Liver (tissue), 9 donors: ENCODE results near the gene PRICKLE4. TPM values are rescaled to one million over a fixed set of nuclear protein-coding genes. Genes with fewer than 3 reads are reported as not detected.

Experiments
- DNase-seq: peaks from one replicate; pipeline ENCODE4 v3.0.0-alpha.2; 2017; ENCODE audit warnings: low spot score
- H3K27ac ChIP-seq, 2 donors: one replicate each; pipeline ENCODE4 v1.7.0; 2013; ENCODE audit warnings: inconsistent platforms in 2 of 2, low read length in 2 of 2, control low read depth in 1 of 2, low read depth in 1 of 2, mild to moderate bottlenecking in 1 of 2
- H3K27me3 ChIP-seq, 4 donors: one replicate each; pipeline versions ENCODE4 v1.6.1 to v1.7.0; 2013; ENCODE audit warnings: low read length in 3 of 4, inconsistent platforms in 1 of 4, mild to moderate bottlenecking in 1 of 4, moderate library complexity in 1 of 4; ENCODE audit not compliant: control insufficient read depth in 4 of 4, insufficient read depth in 4 of 4
- H3K36me3 ChIP-seq, 4 donors: one replicate each; pipeline versions ENCODE4 v1.6.1 to v1.7.0; 2013; ENCODE audit warnings: low read length in 3 of 4, mild to moderate bottlenecking in 3 of 4, low read depth in 1 of 4, moderate library complexity in 1 of 4; ENCODE audit not compliant: control insufficient read depth in 4 of 4, insufficient read depth in 3 of 4
- H3K4me1 ChIP-seq, 4 donors: one replicate each; pipeline versions ENCODE4 v1.6.1 to v1.7.0; 2013; ENCODE audit warnings: low read length in 3 of 4, mild to moderate bottlenecking in 3 of 4, moderate library complexity in 1 of 4; ENCODE audit not compliant: control insufficient read depth in 4 of 4, insufficient read depth in 4 of 4
- H3K4me3 ChIP-seq, 3 donors: one replicate each; pipeline versions ENCODE4 v1.6.1 to v1.7.0; 2013; ENCODE audit warnings: low read length in 3 of 3, control low read depth in 1 of 3, low read depth in 1 of 3, mild to moderate bottlenecking in 1 of 3
- H3K9ac ChIP-seq, 2 donors: one replicate each; pipeline ENCODE4 v1.7.0; 2013; ENCODE audit warnings: low read length in 2 of 2, mild to moderate bottlenecking in 2 of 2, moderate library complexity in 2 of 2, control low read depth in 1 of 2, low read depth in 1 of 2
- H3K9me3 ChIP-seq, 4 donors: one replicate each; pipeline versions ENCODE4 v1.6.1 to v1.7.0; 2013; ENCODE audit warnings: low read length in 3 of 4; ENCODE audit not compliant: control insufficient read depth in 4 of 4
- ATF3 ChIP-seq: IDR thresholded peaks from 2 replicates; pipeline ENCODE4 v1.6.1; 2016; ENCODE audit warnings: antibody characterized with exemption
- CTCF ChIP-seq: fragments of 150-350 bp; IDR thresholded peaks from 2 replicates; pipeline ENCODE4 v1.5.1; 2017; ENCODE audit warnings: improper control_type of control experiment, low read depth, low read length; ENCODE audit not compliant: missing input control
- EGR1 ChIP-seq, 2 donors: IDR thresholded peaks; 2 replicates each; pipeline ENCODE4 v1.6.1; 2016 to 2018; ENCODE audit warnings: antibody characterized with exemption in 2 of 2, low read depth in 2 of 2
- FOXA1 ChIP-seq: IDR thresholded peaks from 2 replicates; pipeline ENCODE4 v1.6.1; 2016; ENCODE audit warnings: antibody characterized with exemption
- FOXA2 ChIP-seq: IDR thresholded peaks from 2 replicates; pipeline ENCODE4 v1.6.1; 2016; ENCODE audit warnings: antibody characterized with exemption
- GABPA ChIP-seq, 2 donors: IDR thresholded peaks in 1 of 2; conservative IDR thresholded peaks in 1 of 2; 2 replicates each; pipeline ENCODE4 v1.6.1; 2016; ENCODE audit warnings: antibody characterized with exemption in 2 of 2, mild to moderate bottlenecking in 1 of 2, moderate library complexity in 1 of 2
- HNF4A ChIP-seq, 2 donors: conservative IDR thresholded peaks; 2 replicates each; pipeline ENCODE4 v1.6.1; 2016; ENCODE audit warnings: antibody characterized with exemption in 2 of 2, mild to moderate bottlenecking in 2 of 2
- HNF4G ChIP-seq: IDR thresholded peaks from 2 replicates; pipeline ENCODE4 v1.6.1; 2016; ENCODE audit warnings: antibody characterized with exemption
- JUND ChIP-seq, 2 donors: IDR thresholded peaks; 2 replicates each; pipeline ENCODE4 v1.6.1; 2016; ENCODE audit warnings: antibody characterized with exemption in 2 of 2
- MAX ChIP-seq: IDR thresholded peaks from 2 replicates; pipeline ENCODE4 v1.6.1; 2016; ENCODE audit warnings: antibody characterized with exemption
- NR2F2 ChIP-seq: IDR thresholded peaks from 2 replicates; pipeline ENCODE4 v1.6.1; 2016; ENCODE audit warnings: antibody characterized with exemption
- RAD21 ChIP-seq, 2 donors: IDR thresholded peaks; 2 replicates each; pipeline ENCODE4 v1.6.1; 2016; ENCODE audit warnings: antibody characterized with exemption in 2 of 2, mild to moderate bottlenecking in 2 of 2
- REST ChIP-seq: IDR thresholded peaks from 2 replicates; pipeline ENCODE4 v1.6.1; 2016; ENCODE audit warnings: antibody characterized with exemption, mild to moderate bottlenecking
- RXRA ChIP-seq, 2 donors: IDR thresholded peaks; 2 replicates each; pipeline ENCODE4 v1.6.1; 2017 to 2018; ENCODE audit warnings: antibody characterized with exemption in 2 of 2, mild to moderate bottlenecking in 1 of 2
- SP1 ChIP-seq: IDR thresholded peaks from 2 replicates; pipeline ENCODE4 v1.6.1; 2018; ENCODE audit warnings: antibody characterized with exemption, mild to moderate bottlenecking
- TAF1 ChIP-seq: conservative IDR thresholded peaks from 2 replicates; pipeline ENCODE4 v1.6.1; 2016; ENCODE audit warnings: antibody characterized with exemption, mild to moderate bottlenecking
- YY1 ChIP-seq: IDR thresholded peaks from 2 replicates; pipeline ENCODE4 v1.6.1; 2016; ENCODE audit warnings: antibody characterized with exemption, mild to moderate bottlenecking
- ZBTB33 ChIP-seq: IDR thresholded peaks from 2 replicates; pipeline ENCODE4 v1.6.1; 2016; ENCODE audit warnings: antibody characterized with exemption
- WGBS: extraction: QIAGEN DNeasy Blood & Tissue Kit; methylation state at CpG from one replicate; pipeline ENCODE4 v1.1.7; 2013; 5-methylcytosine and 5-hydroxymethylcytosine counted together
- polyA plus RNA-seq, 2 donors: library from polyadenylated mRNA; stranded (reverse) in 1 of 2; unstranded in 1 of 2; fragments of 200-250 nt in 1 of 2; fragments of >200 nt in 1 of 2; fragmentation: Nextera tagmentation in 1 of 2; extraction: Ambion mirVana in 1 of 2; gene quantifications; one replicate each; pipeline versions ENCODE4 v1.2.1 to v1.2.3, GENCODE V29; 2013 to 2015
- total RNA-seq, 2 donors: library from RNA; depleted of rRNA; stranded (reverse); fragments of >200 nt; gene quantifications; one replicate each; pipeline ENCODE4 v1.2.3, GENCODE V29; 2014
- donor health status: healthy.
- donor health status: healthy.
- donor health status: healthy.
- donor health status: healthy.
- donor health status: healthy.

The PRICKLE4 gene
- total and polyA plus RNA-seq, 4 donors = 0.37 to 1.4 (median 0.98) TPM; not detected in 1

GRCh38 chr6:41781366-41781730, 766 bp downstream of the PRICKLE4 start:
- DNase-seq = no peak
- no peaks in the 10 kb centered on the region for H3K9me3 ChIP-seq
- H3K27me3 ChIP-seq = no peaks in the 10 kb centered on the region
- H3K4me1 ChIP-seq = peaks cover 6 to 33% (median 24%) of the 10 kb centered on the region in 4 donors
- H3K4me3 ChIP-seq = peak overlapping the region in 2 of 3 donors; percentile 70 to 81
- 26% methylated on average over 3 of the region's 3 CpGs for whole genome bisulfite sequencing
- peak overlapping the region; percentile 6 to 57 for H3K9ac ChIP-seq
- TF ChIP-seq JUND (IDR thresholded peaks at IDR 0.05) = peak in 1 of 2 donors; percentile 2
- peak; percentile 0 for TF ChIP-seq YY1
- TF ChIP-seq FOXA1 = no peak
- peak overlapping the region; percentile 51 to 55 for H3K27ac ChIP-seq
- H3K36me3 ChIP-seq = peaks cover 0 to 5% (median 0%) of the 10 kb centered on the region in 4 donors

GRCh38 chr6:41783106-41783780, 2.7 kb downstream of the PRICKLE4 start:
- H3K36me3 ChIP-seq = no peaks in the 10 kb centered on the region
- TF ChIP-seq ATF3 (no peak), HNF4A (conservative IDR thresholded peaks at IDR 0.05) (no peak), TAF1 (no peak), CTCF (no peak), RXRA (IDR thresholded peaks at IDR 0.05) (no peak), REST (no peak), MAX (no peak), NR2F2 (no peak), RAD21 (IDR thresholded peaks at IDR 0.05) (no peak), FOXA1 (no peak), YY1 (no peak), FOXA2 (no peak), GABPA (IDR thresholded peaks at IDR 0.05 in 1 of 2, conservative IDR thresholded peaks at IDR 0.05 in 1 of 2) (no peak), EGR1 (IDR thresholded peaks at IDR 0.05; ENCODE audit: low read depth in 2 of 2) (no peak), HNF4G (no peak), ZBTB33 (no peak), SP1 (no peak)
- H3K4me3 ChIP-seq = no peak overlapping the region
- no peak overlapping the region for H3K9ac ChIP-seq
- peaks cover 6 to 33% (median 24%) of the 10 kb centered on the region in 4 donors for H3K4me1 ChIP-seq
- H3K27me3 ChIP-seq = no peaks in the 10 kb centered on the region
- H3K27ac ChIP-seq = no peak overlapping the region
- WGBS = 85% methylated on average over 6 of the region's 6 CpGs
- no peaks in the 10 kb centered on the region for H3K9me3 ChIP-seq
- no peak for DNase-seq
